Endodermal cell (in vitro differentiated cells): ENCODE results near the gene DLST. TPM values are rescaled to one million over a fixed set of nuclear protein-coding genes. Genes with fewer than 3 reads are reported as not detected.

Experiments used
- DNase-seq: peaks from one replicate; pipeline ENCODE4 v3.0.0-alpha.2; 2017
- H3K27ac ChIP-seq: 2 replicates; pipeline ENCODE4 v1.5.1; 2013; ENCODE audit warnings: mild to moderate bottlenecking, low read depth, low read length, moderate library complexity
- H3K27me3 ChIP-seq: 2 replicates; pipeline ENCODE4 v1.6.1; 2013; ENCODE audit warnings: mild to moderate bottlenecking, low read length, moderate library complexity; ENCODE audit not compliant: insufficient read depth, control insufficient read depth, poor library complexity, severe bottlenecking
- H3K36me3 ChIP-seq: 2 replicates; pipeline ENCODE4 v1.7.0; 2013; ENCODE audit warnings: mild to moderate bottlenecking, low read length, moderate library complexity; ENCODE audit not compliant: control insufficient read depth, insufficient read depth
- H3K4me1 ChIP-seq: one replicate; pipeline ENCODE4 v1.7.0; 2013; ENCODE audit warnings: low read length; ENCODE audit not compliant: control insufficient read depth, insufficient read depth
- H3K4me3 ChIP-seq: 2 replicates; pipeline ENCODE4 v1.5.1; 2013; ENCODE audit warnings: mild to moderate bottlenecking, low read length, moderate library complexity
- H3K9ac ChIP-seq: 2 replicates; pipeline ENCODE4 v1.6.1; 2013; ENCODE audit warnings: mild to moderate bottlenecking, low read length, moderate library complexity; ENCODE audit not compliant: poor library complexity, severe bottlenecking; ENCODE audit errors: extremely low read depth
- H3K9me3 ChIP-seq: 2 replicates; pipeline ENCODE4 v1.6.1; 2013; ENCODE audit warnings: mild to moderate bottlenecking, low read length, moderate library complexity; ENCODE audit not compliant: control insufficient read depth
- H3K27ac Mint-ChIP-seq: 2 replicates; pipeline ENCODE4 v1.8.0; 2020; ENCODE audit warnings: mixed read lengths
- H3K27me3 Mint-ChIP-seq: 2 replicates; pipeline ENCODE4 v1.8.0; 2021; ENCODE audit warnings: mild to moderate bottlenecking, mixed read lengths; ENCODE audit not compliant: insufficient read depth
- H3K36me3 Mint-ChIP-seq: 2 replicates; pipeline ENCODE4 v1.8.0; 2020; ENCODE audit warnings: low read depth, mixed read lengths
- H3K4me1 Mint-ChIP-seq: 2 replicates; pipeline ENCODE4 v1.8.0; 2020; ENCODE audit warnings: mixed read lengths
- H3K4me3 Mint-ChIP-seq: 2 replicates; pipeline ENCODE4 v1.8.0; 2020; ENCODE audit warnings: mild to moderate bottlenecking, moderate library complexity, mixed read lengths
- H3K9me3 Mint-ChIP-seq: 2 replicates; pipeline ENCODE4 v1.8.0; 2020; ENCODE audit warnings: mild to moderate bottlenecking, mixed read lengths
- WGBS, 2 experiments: methylation state at CpG; one replicate each; pipeline versions ENCODE4 v1.1.5 to v1.1.7; 2013; ENCODE audit warnings: missing lambda C conversion rate in 2 of 2, mixed read lengths in 1 of 2; ENCODE audit not compliant: insufficient coverage in 1 of 2, insufficient read length in 1 of 2; 5-methylcytosine and 5-hydroxymethylcytosine counted together
- total RNA-seq, 2 donors: library from RNA; stranded (reverse); fragmentation: NEBNext Ultra II Directional in 1 of 2; extraction: Animal tissue kit (Norgen Biotek cat#: 25700) in 1 of 2; gene quantifications; 2 replicates in 1 of 2; 3 replicates in 1 of 2; pipeline ENCODE4 v1.2.1, GENCODE V29; 2021
- TF ChIP-seq, protein P1 (sequence below): fragments of 200-600 bp; sonication (generic); conservative IDR thresholded peaks from 2 replicates; pipeline ENCODE4 v1.5.0; 2021; ENCODE audit warnings: antibody characterized with exemption, mild to moderate bottlenecking

DLST gene
- total RNA-seq, 2 donors from 2014 or later, result 119 to 126 TPM

GRCh38 chr14:74897642-74898041, 15.9 kb downstream of the DLST start:
- 91 to 93% methylated on average over 2 to 3 of the region's 4 CpGs for WGBS, 2 experiments
- Histone ChIP-seq H3K4me1 (no peaks in the 10 kb centered on the region), H3K27ac (no peak overlapping the region), H3K9me3 (no peaks in the 10 kb centered on the region), H3K27me3 (no peaks in the 10 kb centered on the region), H3K4me3 (no peak overlapping the region), H3K36me3 (peaks cover 96% of the 10 kb centered on the region), H3K9ac (no peak overlapping the region)
- Mint-ChIP-seq H3K36me3 (peaks cover 98% of the 10 kb centered on the region), H3K9me3 (no peaks in the 10 kb centered on the region), H3K4me1 (peaks cover 2% of the 10 kb centered on the region), H3K4me3 (no peak overlapping the region), H3K27ac (no peak overlapping the region), H3K27me3 (no peaks in the 10 kb centered on the region)
- TF ChIP-seq, protein P1, sequence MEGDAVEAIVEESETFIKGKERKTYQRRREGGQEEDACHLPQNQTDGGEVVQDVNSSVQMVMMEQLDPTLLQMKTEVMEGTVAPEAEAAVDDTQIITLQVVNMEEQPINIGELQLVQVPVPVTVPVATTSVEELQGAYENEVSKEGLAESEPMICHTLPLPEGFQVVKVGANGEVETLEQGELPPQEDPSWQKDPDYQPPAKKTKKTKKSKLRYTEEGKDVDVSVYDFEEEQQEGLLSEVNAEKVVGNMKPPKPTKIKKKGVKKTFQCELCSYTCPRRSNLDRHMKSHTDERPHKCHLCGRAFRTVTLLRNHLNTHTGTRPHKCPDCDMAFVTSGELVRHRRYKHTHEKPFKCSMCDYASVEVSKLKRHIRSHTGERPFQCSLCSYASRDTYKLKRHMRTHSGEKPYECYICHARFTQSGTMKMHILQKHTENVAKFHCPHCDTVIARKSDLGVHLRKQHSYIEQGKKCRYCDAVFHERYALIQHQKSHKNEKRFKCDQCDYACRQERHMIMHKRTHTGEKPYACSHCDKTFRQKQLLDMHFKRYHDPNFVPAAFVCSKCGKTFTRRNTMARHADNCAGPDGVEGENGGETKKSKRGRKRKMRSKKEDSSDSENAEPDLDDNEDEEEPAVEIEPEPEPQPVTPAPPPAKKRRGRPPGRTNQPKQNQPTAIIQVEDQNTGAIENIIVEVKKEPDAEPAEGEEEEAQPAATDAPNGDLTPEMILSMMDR, result no peak
- no peak for DNase-seq

- no peak overlapping the region for H3K9ac ChIP-seq
- TF ChIP-seq, protein P1, result no peak
- no peaks in the 10 kb centered on the region for H3K27me3 Mint-ChIP-seq
- no peaks in the 10 kb centered on the region for H3K4me1 ChIP-seq
- H3K36me3 ChIP-seq, result peaks cover 96% of the 10 kb centered on the region
- H3K4me3 Mint-ChIP-seq, result no peak overlapping the region
- H3K36me3 Mint-ChIP-seq, result peaks cover 98% of the 10 kb centered on the region
- H3K4me3 ChIP-seq, result no peak overlapping the region
- WGBS, 2 experiments, result 98% methylated on average over 2 of the region's 2 CpGs; no CpG with 5 or more reads in 1 of the 2 experiments
- H3K9me3 Mint-ChIP-seq, result no peaks in the 10 kb centered on the region
- H3K27ac Mint-ChIP-seq, result no peak overlapping the region
- H3K27me3 ChIP-seq, result no peaks in the 10 kb centered on the region
- no peaks in the 10 kb centered on the region for H3K9me3 ChIP-seq
- no peak for DNase-seq
- H3K4me1 Mint-ChIP-seq, result peaks cover 6% of the 10 kb centered on the region
- H3K27ac ChIP-seq, result no peak overlapping the region
These were observed 16.4 kb downstream of the DLST start for GRCh38 chr14:74898083-74898482.

DNA sequence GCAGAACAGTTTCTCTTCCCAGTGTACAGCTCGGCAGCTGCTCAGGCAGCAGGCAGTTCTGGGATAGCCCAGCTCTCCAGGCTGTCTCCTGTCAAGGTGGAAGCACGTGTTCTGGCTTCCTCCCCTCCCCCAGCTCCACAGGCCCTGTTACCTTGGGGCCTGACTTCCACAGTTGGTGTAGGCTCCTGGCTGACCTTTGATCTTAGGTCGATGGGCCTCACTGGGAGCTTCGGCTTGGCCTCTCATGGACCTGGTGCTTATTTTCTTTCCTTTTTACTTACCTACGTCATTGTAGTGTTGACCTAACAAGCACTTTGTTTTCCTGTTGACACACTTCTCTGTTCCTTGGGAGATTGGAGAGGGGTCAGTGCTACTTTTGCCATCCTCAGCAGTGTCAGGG, 17.0 kb downstream of the DLST start:
- Mint-ChIP-seq H3K4me3 (no peak overlapping the region), H3K4me1 (peaks cover 8% of the 10 kb centered on the region), H3K27me3 (no peaks in the 10 kb centered on the region), H3K9me3 (no peaks in the 10 kb centered on the region), H3K36me3 (peaks cover 97% of the 10 kb centered on the region), H3K27ac (no peak overlapping the region)
- Histone ChIP-seq H3K36me3 (peaks cover 94% of the 10 kb centered on the region), H3K9ac (no peak overlapping the region), H3K4me1 (no peaks in the 10 kb centered on the region), H3K9me3 (no peaks in the 10 kb centered on the region), H3K27ac (no peak overlapping the region), H3K27me3 (no peaks in the 10 kb centered on the region), H3K4me3 (no peak overlapping the region)
- TF ChIP-seq, protein P1, result no peak
- no peak for DNase-seq
- WGBS, 2 experiments, result 95 to 96% methylated on average over 3 to 5 of the region's 5 CpGs
